ENCODE results near the gene SEC14L2. TPM values are rescaled to one million over a fixed set of nuclear protein-coding genes. Genes with fewer than 3 reads are reported as not detected.
A peak's percentile ranks its signal among the peaks of the same experiment; 100 is the strongest.
"Not testable (repeated sequence)": the region's sequence is repeated elsewhere in the genome, so short reads cannot be mapped to it uniquely, and the experiment has no call there.

SEC14L2 gene
- total RNA-seq, 1 donor, result 16.6 TPM

- Histone ChIP-seq H3K9me3 (ENCODE audit: low read depth, low read length) (no peaks in the 10 kb centered on the region), H3K36me3 (ENCODE audit: insufficient read depth, low read length) (peaks cover 35% of the 10 kb centered on the region), H3K4me3 (ENCODE audit: insufficient read depth, low read length) (no peak overlapping the region), H3K4me1 (ENCODE audit: insufficient read depth, low read length) (peaks cover 35% of the 10 kb centered on the region), H3K27ac (ENCODE audit: low read depth, low read length) (no peak overlapping the region), H3K4me2 (ENCODE audit: insufficient read depth, low read length) (peak overlapping the region; percentile 32), H2AFZ (ENCODE audit: low read length) (no peak overlapping the region), H3K79me2 (ENCODE audit: insufficient read depth, low read length) (peaks cover 71% of the 10 kb centered on the region), H4K20me1 (ENCODE audit: insufficient read depth, low read length) (peaks cover 34% of the 10 kb centered on the region), H3K27me3 (ENCODE audit: insufficient read depth, low read length) (no peaks in the 10 kb centered on the region)
- DNase-seq (ENCODE audit: insufficient read length, low spot score, missing footprints), result peak; percentile 74
- no peak for TF ChIP-seq CTCF (IDR thresholded peaks at IDR 0.05; ENCODE audit: extremely low read depth, low read depth, low read length)
Observed at GRCh38 chr22:30402028-30402765, 5.4 kb downstream of the SEC14L2 start.

DNA sequence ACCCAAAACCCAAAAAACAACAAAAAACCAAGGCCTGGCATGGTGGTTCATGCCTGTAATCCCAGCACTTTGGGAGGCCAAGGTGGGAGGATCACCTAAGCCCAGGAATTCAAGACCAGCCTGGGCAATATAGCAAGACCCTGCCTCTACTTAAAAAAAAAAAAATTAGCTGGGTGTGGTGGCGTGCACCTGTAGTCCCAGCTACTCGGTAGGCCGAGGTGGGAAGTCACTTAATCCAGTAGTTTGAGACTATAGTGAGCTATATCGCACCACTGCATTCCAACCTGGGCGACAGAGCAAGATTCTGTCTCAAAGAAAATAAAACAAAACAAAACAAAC, 5.9 kb downstream of the SEC14L2 start:
- not testable (repeated sequence) for H2AFZ ChIP-seq (ENCODE audit: low read length); H3K9me3 ChIP-seq (ENCODE audit: low read depth, low read length); H3K4me3 ChIP-seq (ENCODE audit: insufficient read depth, low read length); H3K27me3 ChIP-seq (ENCODE audit: insufficient read depth, low read length); H3K27ac ChIP-seq (ENCODE audit: low read depth, low read length); H3K4me2 ChIP-seq (ENCODE audit: insufficient read depth, low read length); DNase-seq (ENCODE audit: insufficient read length, low spot score, missing footprints)
- H3K36me3 ChIP-seq (ENCODE audit: insufficient read depth, low read length), result peaks cover 40% of the 10 kb centered on the region
- peaks cover 32% of the 10 kb centered on the region for H3K4me1 ChIP-seq (ENCODE audit: insufficient read depth, low read length)
- peaks cover 65% of the 10 kb centered on the region for H3K79me2 ChIP-seq (ENCODE audit: insufficient read depth, low read length)
- H4K20me1 ChIP-seq (ENCODE audit: insufficient read depth, low read length), result peaks cover 30% of the 10 kb centered on the region

GRCh38 chr22:30404307-30404706, 7.5 kb downstream of the SEC14L2 start:
- H3K4me2 ChIP-seq (ENCODE audit: insufficient read depth, low read length), result no peak overlapping the region
- H4K20me1 ChIP-seq (ENCODE audit: insufficient read depth, low read length), result peaks cover 19% of the 10 kb centered on the region
- no peak overlapping the region for H2AFZ ChIP-seq (ENCODE audit: low read length)
- no peaks in the 10 kb centered on the region for H3K27me3 ChIP-seq (ENCODE audit: insufficient read depth, low read length)
- H3K9me3 ChIP-seq (ENCODE audit: low read depth, low read length), result no peaks in the 10 kb centered on the region
- DNase-seq (ENCODE audit: insufficient read length, low spot score, missing footprints), result peak; percentile 69
- no peak overlapping the region for H3K4me3 ChIP-seq (ENCODE audit: insufficient read depth, low read length)
- no peak overlapping the region for H3K27ac ChIP-seq (ENCODE audit: low read depth, low read length)
- peaks cover 32% of the 10 kb centered on the region for H3K4me1 ChIP-seq (ENCODE audit: insufficient read depth, low read length)
- H3K79me2 ChIP-seq (ENCODE audit: insufficient read depth, low read length), result peaks cover 50% of the 10 kb centered on the region
- no peak for TF ChIP-seq CTCF (IDR thresholded peaks at IDR 0.05; ENCODE audit: extremely low read depth, low read depth, low read length)
- H3K36me3 ChIP-seq (ENCODE audit: insufficient read depth, low read length), result peaks cover 45% of the 10 kb centered on the region

DNA sequence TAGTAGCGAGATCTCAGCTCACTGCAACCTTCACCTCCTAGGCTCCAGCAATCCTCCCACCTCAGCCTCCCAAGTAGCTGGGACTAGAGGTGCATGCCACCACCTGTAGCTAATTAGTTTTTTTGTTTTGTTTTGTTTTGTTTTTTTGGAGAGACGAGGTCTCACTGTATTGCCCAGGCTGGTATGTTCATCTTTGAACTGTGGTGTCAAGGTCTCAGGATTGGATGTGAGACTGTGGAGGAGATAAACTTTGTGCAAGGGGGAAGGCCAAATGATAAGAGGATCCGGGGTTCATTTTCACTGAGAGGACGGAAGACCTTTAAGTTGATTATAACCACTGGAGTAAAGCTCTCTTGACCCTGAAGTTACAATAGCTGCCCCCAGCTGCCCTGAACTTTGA, 8.9 kb downstream of the SEC14L2 start:
- H3K79me2 ChIP-seq (ENCODE audit: insufficient read depth, low read length), result peaks cover 39% of the 10 kb centered on the region
- peaks cover 9% of the 10 kb centered on the region for H4K20me1 ChIP-seq (ENCODE audit: insufficient read depth, low read length)
- no peaks in the 10 kb centered on the region for H3K9me3 ChIP-seq (ENCODE audit: low read depth, low read length)
- no peak overlapping the region for H3K4me3 ChIP-seq (ENCODE audit: insufficient read depth, low read length)
- peak overlapping the region; percentile 28 for H3K27ac ChIP-seq (ENCODE audit: low read depth, low read length)
- DNase-seq (ENCODE audit: insufficient read length, low spot score, missing footprints), result no peak
- TF ChIP-seq CTCF (IDR thresholded peaks at IDR 0.05; ENCODE audit: extremely low read depth, low read depth, low read length), result no peak
- H3K27me3 ChIP-seq (ENCODE audit: insufficient read depth, low read length), result no peaks in the 10 kb centered on the region
- peaks cover 33% of the 10 kb centered on the region for H3K4me1 ChIP-seq (ENCODE audit: insufficient read depth, low read length)
- H2AFZ ChIP-seq (ENCODE audit: low read length), result no peak overlapping the region
- H3K36me3 ChIP-seq (ENCODE audit: insufficient read depth, low read length), result peaks cover 49% of the 10 kb centered on the region
- H3K4me2 ChIP-seq (ENCODE audit: insufficient read depth, low read length), result no peak overlapping the region
